K562 (cell line): ENCODE measurements around the gene RNF144A. TPM values are rescaled to one million over a fixed set of nuclear protein-coding genes. Genes with fewer than 3 reads are reported as not detected.

Experiments
- ATAC-seq: fragments of 200-7000 bp; cut with Tn5 transposase; 3 replicates; pipeline ENCODE4 v1.9.1; 2020; ENCODE audit warnings: moderate library complexity
- BruUV-seq: library from RNA; stranded (reverse); fragments of 400-500 nt; replicated peaks from 2 replicates; lab custom pipeline; 2021; lab: Mats Ljungman, UMichigan
- CTCF ChIA-PET: fragments of 300-600 bp; formaldehyde crosslinking; extraction: SDS; loops from one replicate; lab custom pipeline; 2021; ENCODE audit warnings: low intra/inter-chr PET ratio; lab: Yijun Ruan, JAX
- POLR2A ChIA-PET: fragments of 300-600, 350-650 bp; sonication (Branson Sonifier 250); formaldehyde crosslinking; extraction: SDS; loops from one replicate; lab custom pipeline; 2021; ENCODE audit warnings: antibody characterized with exemption, inconsistent platforms; lab: Yijun Ruan, JAX
- DNase-seq, 4 experiments: peaks; one replicate each; pipeline versions ENCODE4 v3.0.0 to v3.0.0-alpha.2; 2011 to 2018; ENCODE audit warnings: low spot score in 3 of 4, mixed read lengths in 3 of 4; ENCODE audit errors: extremely low read depth in 1 of 4
- FAIRE-seq: peaks from 2 replicates; lab custom pipeline; 2011; peaks lifted over from hg19 to GRCh38; lab: Jason Lieb, UNC
- H2AFZ ChIP-seq: 2 replicates; pipeline ENCODE4 v1.6.0; 2011; ENCODE audit warnings: low read depth, low read length, control low read depth, inconsistent platforms
- H3K27ac ChIP-seq: fragments of 200-600 bp; 3 replicates; pipeline ENCODE4 v1.8.0; 2011; ENCODE audit warnings: low read depth, mild to moderate bottlenecking, control low read depth, inconsistent platforms, low read length, moderate library complexity, mixed read lengths; ENCODE audit errors: extremely low read depth
- H3K27me3 ChIP-seq, 2 experiments: fragments of 300-600 bp in 1 of 2; 2 replicates in 1 of 2; 3 replicates in 1 of 2; pipeline versions ENCODE4 v1.6.0 to v1.8.0; 2011; ENCODE audit warnings: inconsistent platforms in 2 of 2, low read length in 2 of 2, mild to moderate bottlenecking in 1 of 2, mixed read lengths in 1 of 2, moderate library complexity in 1 of 2; ENCODE audit not compliant: control insufficient read depth in 2 of 2, insufficient read depth in 2 of 2
- H3K36me3 ChIP-seq: fragments of 300-600 bp; 3 replicates; pipeline ENCODE4 v1.8.0; 2011; ENCODE audit warnings: mild to moderate bottlenecking, low read length, inconsistent platforms; ENCODE audit not compliant: control insufficient read depth, insufficient read depth
- H3K4me1 ChIP-seq, 2 experiments: fragments of 200-600 bp in 1 of 2; replicated peaks in 1 of 2; 2 replicates in 1 of 2; 3 replicates in 1 of 2; pipeline versions ENCODE4 v1.5.1 to v1.8.0; 2011; ENCODE audit warnings: inconsistent platforms in 2 of 2, low read length in 2 of 2, mild to moderate bottlenecking in 1 of 2, mixed read lengths in 1 of 2, moderate library complexity in 1 of 2; ENCODE audit not compliant: control insufficient read depth in 2 of 2, insufficient read depth in 2 of 2
- H3K4me2 ChIP-seq: 2 replicates; pipeline ENCODE4 v1.6.1; 2011; ENCODE audit warnings: low read length, control low read depth, inconsistent platforms, mixed read lengths; ENCODE audit not compliant: insufficient read depth
- H3K4me3 ChIP-seq: fragments of 200-600 bp; sonication (generic), shearing (Covaris generic); 2 replicates; pipeline ENCODE4 v1.5.1; 2016; ENCODE audit warnings: control low read depth, inconsistent platforms
- H3K79me2 ChIP-seq: fragments of 200-600 bp; 3 replicates; pipeline ENCODE4 v1.8.0; 2011; ENCODE audit warnings: low read length, inconsistent platforms; ENCODE audit not compliant: control insufficient read depth, insufficient read depth
- H3K9ac ChIP-seq, 2 experiments: 2 replicates each; pipeline versions ENCODE4 v1.6.0 to v1.6.1; 2011; ENCODE audit warnings: low read depth in 2 of 2, low read length in 2 of 2, control low read depth in 1 of 2, inconsistent platforms in 1 of 2, mild to moderate bottlenecking in 1 of 2, mixed read lengths in 1 of 2; ENCODE audit not compliant: insufficient read depth in 1 of 2
- H3K9me1 ChIP-seq: one replicate; pipeline ENCODE4 v1.6.0; 2011; ENCODE audit warnings: inconsistent platforms, mild to moderate bottlenecking, low read length, moderate library complexity; ENCODE audit not compliant: control insufficient read depth, insufficient read depth
- H3K9me3 ChIP-seq: replicated peaks from 2 replicates; pipeline ENCODE4 v1.5.1; 2011; ENCODE audit warnings: low read depth, low read length, inconsistent platforms; ENCODE audit not compliant: control insufficient read depth, insufficient read depth
- H4K20me1 ChIP-seq: replicated peaks from 2 replicates; pipeline ENCODE4 v1.6.1; 2011; ENCODE audit warnings: low read length, inconsistent platforms, mixed read lengths; ENCODE audit not compliant: control insufficient read depth, insufficient read depth
- GTF2F1 ChIP-seq: IDR thresholded peaks from 2 replicates; pipeline ENCODE4 v1.6.1; 2011; ENCODE audit warnings: low read depth, low read length, improper control_type of control experiment
- HMBOX1 ChIP-seq: sonication (generic); IDR thresholded peaks from 2 replicates; pipeline ENCODE4 v1.6.1; 2016
- ILK ChIP-seq: fragments of 450-650 bp; IDR thresholded peaks from 2 replicates; pipeline ENCODE4 v1.6.1; 2016; ENCODE audit warnings: missing genetic modification characterization, low read depth, mild to moderate bottlenecking, missing compliant biosample characterization, moderate library complexity, borderline replicate concordance
- MED1 ChIP-seq: sonication (generic); formaldehyde crosslinking; IDR thresholded peaks from 2 replicates; pipeline ENCODE4 v1.8.1; 2023; ENCODE audit warnings: missing genetic modification reagents, borderline replicate concordance
- PPARD ChIP-seq: fragments of 250-450 bp; sonication (Bioruptor Pico); IDR thresholded peaks from 2 replicates; pipeline ENCODE4 v1.8.0; 2022; ENCODE audit warnings: inconsistent platforms, mild to moderate bottlenecking, moderate library complexity
- WGBS: fragments of 100-300 bp; shearing (Covaris generic); methylation state at CpG from one replicate; pipeline ENCODE4 v1.1.6; 2016; ENCODE audit warnings: low coverage, mixed read lengths; ENCODE audit not compliant: insufficient coverage; ENCODE audit errors: missing lambda C conversion rate; 5-methylcytosine and 5-hydroxymethylcytosine counted together
- in situ Hi-C: fragments of 300-500 bp; cut with MboI; formaldehyde crosslinking; loops from 4 replicates; pipeline ENCODE4 v1.15.0; 2018; ENCODE audit warnings: inconsistent platforms, mixed read lengths
- intact Hi-C: fragments of 100-400 bp; cut with micrococcal nuclease; formaldehyde crosslinking; loops from 2 replicates; pipeline ENCODE4 v1.14.2; 2022
- polyA plus RNA-seq, 8 experiments: library from polyadenylated mRNA; depleted of rRNA in 4 of 8; stranded (reverse) in 5 of 8; unstranded in 3 of 8; fragments of >200 nt; fragmentation: Nextera tagmentation in 2 of 8; fragmentation: Illumina TruSeq in 1 of 8; extraction: Ambion mirVana in 2 of 8; extraction: Trizol in 1 of 8; gene quantifications; 2 replicates each; pipeline versions ENCODE4 v1.2.1 to v1.2.3, GENCODE V29; 2011 to 2014; ENCODE audit warnings: inconsistent platforms in 1 of 8, missing spikeins in 1 of 8
- total RNA-seq, 7 experiments: library from RNA; depleted of rRNA in 6 of 7; stranded (reverse); fragments of >200 nt in 6 of 7; fragmentation: Illumina TruSeq in 2 of 7; extraction: Trizol in 2 of 7; gene quantifications; 2 replicates each; pipeline versions ENCODE4 v1.2.1 to v1.2.3, GENCODE V29; 2011 to 2021; ENCODE audit warnings: low replicate concordance in 1 of 7

RNF144A gene
- total and polyA plus RNA-seq, 9 of the 15 experiments (the other 6 are each of a cell fraction or from before 2014, with no cell fraction given), result 0.96 to 11.3 (median 6.2) TPM

DNA sequence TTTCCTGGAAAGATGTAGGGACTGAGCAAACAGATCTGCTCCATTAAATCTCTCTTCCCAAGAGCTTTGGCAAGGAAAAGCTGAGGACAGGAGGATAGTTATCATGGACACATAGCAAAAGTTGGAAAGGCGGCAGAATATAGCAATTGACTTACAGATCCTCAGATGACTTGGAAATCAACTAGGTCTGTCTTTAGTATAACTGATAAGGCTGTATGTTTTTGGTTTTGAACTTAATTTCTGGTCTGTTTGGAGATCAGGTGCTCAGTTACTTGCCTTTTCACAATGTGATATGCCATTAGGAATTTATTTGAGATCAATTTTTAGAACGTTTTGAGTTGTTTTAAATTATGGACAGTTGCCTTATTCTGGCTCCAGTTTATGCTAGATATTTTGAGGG is 31.7 kb upstream of the RNF144A start:
- Histone ChIP-seq H3K9ac (peak overlapping the region in 1 of 2 experiments; percentile 15; a peak in 2 of 4 replicates), H3K4me1 (peaks cover 24 to 80% of the 10 kb centered on the region in 2 experiments), H3K9me1 (no peaks in the 10 kb centered on the region), H2AFZ (peak overlapping the region; percentile 10; the same call in 1 of the 2 replicates), H3K27me3 (no peaks in the 10 kb centered on the region), H4K20me1 (no peaks in the 10 kb centered on the region), H3K4me3 (no peak overlapping the region), H3K36me3 (no peaks in the 10 kb centered on the region), H3K9me3 (no peaks in the 10 kb centered on the region), H3K79me2 (no peaks in the 10 kb centered on the region), H3K4me2 (peak overlapping the region; percentile 14), H3K27ac (peak overlapping the region; percentile 65)
- no peak for FAIRE-seq
- CTCF ChIA-PET, result no interaction called here
- 3% methylated on average over 2 of the region's 2 CpGs for WGBS
- BruUV-seq, result no TSS peak
- no peak for DNase-seq
- POLR2A ChIA-PET, result no interaction called here
- intact Hi-C loops (no loop called here), in situ Hi-C loops (no loop called here)
- TF ChIP-seq MED1 (CRISPR knock-in tag) (no peak), ILK (tag) (0 out of 2 replicates have a peak, but pooled peaks have one; percentile 32), GTF2F1 (no peak), HMBOX1 (peak; percentile 5; the same call in 1 of the 2 replicates), PPARD (CRISPR knock-in tag) (no peak)
- no peak for ATAC-seq
